Astrocyte (in vitro differentiated cells and primary cell): ENCODE measurements around the gene CCRL2.

ENCODE experiments used
- CTCF ChIP-seq: IDR thresholded peaks from 2 replicates; pipeline ENCODE4 v1.5.1; 2011; ENCODE audit warnings: low read depth, mild to moderate bottlenecking, inconsistent platforms, low read length, moderate library complexity; ENCODE audit not compliant: insufficient read depth
- EZH2 ChIP-seq: IDR thresholded peaks from 2 replicates; pipeline ENCODE4 v1.6.1; 2012; ENCODE audit warnings: mild to moderate bottlenecking, low read length, inconsistent platforms; ENCODE audit not compliant: insufficient read depth

- TF ChIP-seq CTCF (no peak), EZH2 (no peak)
Measured at GRCh38 chr3:46365041-46365440, 42.0 kb upstream of the CCRL2 start.
